Uterus (tissue), 4 donors: ENCODE data around the gene PDE1C. TPM values are rescaled to one million over a fixed set of nuclear protein-coding genes. Genes with fewer than 3 reads are reported as not detected.

ENCODE experiments used
- DNase-seq, 2 donors: peaks; one replicate each; pipeline ENCODE4 v3.0.0-alpha.2; 2019 to 2020
- H3K27ac ChIP-seq, 2 donors: fragments of 200-600 bp; sonication (generic); 1 replicate in 1 of 2; 2 replicates in 1 of 2; pipeline ENCODE4 v1.5.1; 2016 to 2018
- H3K27me3 ChIP-seq, 2 donors: fragments of 200-600 bp; sonication (generic); one replicate each; pipeline ENCODE4 v1.5.1; 2018 to 2019; ENCODE audit warnings: control low read depth in 1 of 2
- H3K36me3 ChIP-seq, 2 donors: fragments of 200-600 bp; sonication (generic); one replicate each; pipeline ENCODE4 v1.5.1; 2019; ENCODE audit warnings: control low read depth in 1 of 2
- H3K4me1 ChIP-seq, 2 donors: fragments of 200-600 bp; sonication (generic); one replicate each; pipeline ENCODE4 v1.5.1; 2018 to 2019; ENCODE audit warnings: control low read depth in 1 of 2
- H3K4me3 ChIP-seq, 2 donors: fragments of 200-600 bp; sonication (generic); 1 replicate in 1 of 2; 2 replicates in 1 of 2; pipeline ENCODE4 v1.5.1; 2018 to 2019; ENCODE audit warnings: mild to moderate bottlenecking in 1 of 2
- H3K9me3 ChIP-seq, 2 donors: fragments of 200-600 bp; sonication (generic); one replicate each; pipeline ENCODE4 v1.5.1; 2019; ENCODE audit warnings: control low read depth in 1 of 2
- POLR2A ChIP-seq, 2 donors: fragments of 450-650 bp; IDR thresholded peaks; one replicate each; pipeline ENCODE4 v1.6.1; 2016; ENCODE audit warnings: antibody characterized with exemption in 2 of 2, mild to moderate bottlenecking in 1 of 2, moderate library complexity in 1 of 2
- intact Hi-C: fragments of 100-400 bp; cut with DNase I; formaldehyde crosslinking; loops from one replicate; pipeline ENCODE4 v1.15.1; 2023; ENCODE audit warnings: low total_unique reads
- total RNA-seq, 4 donors: library from RNA; depleted of rRNA in 3 of 4; stranded (reverse); fragments of >200 nt in 3 of 4; gene quantifications; one replicate each; pipeline versions ENCODE4 v1.1.0 to v1.2.4, GENCODE V29; 2014 to 2023
- TF ChIP-seq, protein P1 (sequence below), 4 experiments: fragments of 200-600 bp in 2 of 4; fragments of 450-650 bp in 2 of 4; sonication (generic) in 2 of 4; IDR thresholded peaks; one replicate each; pipeline ENCODE4 v1.5.1; 2016 to 2019; ENCODE audit warnings: antibody characterized with exemption in 4 of 4, mild to moderate bottlenecking in 2 of 4, moderate library complexity in 1 of 4
- donor health status: DM: yes; HTN: yes; CAD: no.

The PDE1C gene
- total RNA-seq, 4 donors from 2014 or later, result 5.9 to 26.4 (median 13.7) TPM

DNA sequence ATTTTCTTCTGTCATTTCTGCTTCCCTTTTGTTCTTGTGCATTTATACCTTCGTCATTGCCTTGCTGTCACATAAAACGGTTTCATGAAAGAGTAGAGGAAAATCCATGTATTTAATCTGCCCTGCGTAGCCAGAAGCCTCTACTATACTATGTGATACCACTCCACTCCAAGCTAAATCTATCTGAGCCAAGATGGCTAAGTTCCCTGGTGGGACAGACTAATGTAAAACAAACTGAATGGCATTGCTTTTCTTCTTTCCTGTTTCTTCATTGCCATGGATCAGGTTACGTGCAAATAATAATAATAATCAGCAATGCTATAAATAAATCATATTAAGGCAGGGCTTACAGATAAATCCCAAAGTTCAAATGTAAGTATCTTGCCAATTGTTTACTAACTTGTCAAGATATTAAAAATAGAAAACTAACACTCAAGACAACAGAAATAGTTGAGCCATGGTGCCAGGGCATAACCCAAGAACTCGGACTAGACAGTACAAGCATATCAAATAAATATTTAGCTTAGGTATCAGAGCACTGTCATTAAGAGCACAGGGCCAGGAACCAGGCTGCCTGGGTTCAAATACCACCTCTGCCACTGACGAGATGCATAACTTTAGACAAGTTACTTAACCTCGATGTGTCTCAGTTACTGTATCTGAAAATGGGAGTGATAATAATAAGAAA, 151.4 kb downstream of the PDE1C start:
- no peaks in the 10 kb centered on the region for H3K36me3 ChIP-seq
- intact Hi-C loops, result no loop called here
- H3K27me3 ChIP-seq, result no peaks in the 10 kb centered on the region
- no peak overlapping the region for H3K4me3 ChIP-seq
- TF ChIP-seq POLR2A (IDR thresholded peaks at IDR 0.05), result no peak
- TF ChIP-seq, protein P1, sequence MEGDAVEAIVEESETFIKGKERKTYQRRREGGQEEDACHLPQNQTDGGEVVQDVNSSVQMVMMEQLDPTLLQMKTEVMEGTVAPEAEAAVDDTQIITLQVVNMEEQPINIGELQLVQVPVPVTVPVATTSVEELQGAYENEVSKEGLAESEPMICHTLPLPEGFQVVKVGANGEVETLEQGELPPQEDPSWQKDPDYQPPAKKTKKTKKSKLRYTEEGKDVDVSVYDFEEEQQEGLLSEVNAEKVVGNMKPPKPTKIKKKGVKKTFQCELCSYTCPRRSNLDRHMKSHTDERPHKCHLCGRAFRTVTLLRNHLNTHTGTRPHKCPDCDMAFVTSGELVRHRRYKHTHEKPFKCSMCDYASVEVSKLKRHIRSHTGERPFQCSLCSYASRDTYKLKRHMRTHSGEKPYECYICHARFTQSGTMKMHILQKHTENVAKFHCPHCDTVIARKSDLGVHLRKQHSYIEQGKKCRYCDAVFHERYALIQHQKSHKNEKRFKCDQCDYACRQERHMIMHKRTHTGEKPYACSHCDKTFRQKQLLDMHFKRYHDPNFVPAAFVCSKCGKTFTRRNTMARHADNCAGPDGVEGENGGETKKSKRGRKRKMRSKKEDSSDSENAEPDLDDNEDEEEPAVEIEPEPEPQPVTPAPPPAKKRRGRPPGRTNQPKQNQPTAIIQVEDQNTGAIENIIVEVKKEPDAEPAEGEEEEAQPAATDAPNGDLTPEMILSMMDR (IDR thresholded peaks at IDR 0.05), result no peak
- no peak overlapping the region for H3K27ac ChIP-seq
- no peaks in the 10 kb centered on the region for H3K9me3 ChIP-seq
- no peaks in the 10 kb centered on the region for H3K4me1 ChIP-seq
- no peak for DNase-seq

DNA sequence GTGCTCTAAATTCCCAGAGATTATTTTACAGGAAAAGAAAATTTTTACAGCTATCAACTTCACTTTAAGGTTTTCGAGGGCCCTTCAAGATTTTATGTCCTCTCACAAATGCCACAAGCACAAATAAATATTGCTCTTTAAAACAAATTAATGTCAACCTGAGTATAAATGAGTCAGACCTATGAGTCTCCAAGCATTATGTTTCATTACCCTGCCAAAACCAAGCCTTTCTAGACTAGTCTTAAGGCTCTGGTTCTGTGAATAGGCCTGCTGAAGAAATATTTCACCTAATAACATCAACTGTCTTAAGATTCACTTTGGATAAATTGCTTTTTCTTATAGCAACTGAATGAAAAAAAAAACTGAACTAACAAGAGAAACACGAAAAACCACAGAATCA, 153.0 kb downstream of the PDE1C start:
- intact Hi-C loops, result no loop called here
- Histone ChIP-seq H3K4me3 (no peak overlapping the region), H3K9me3 (no peaks in the 10 kb centered on the region), H3K4me1 (no peaks in the 10 kb centered on the region), H3K27ac (no peak overlapping the region), H3K27me3 (no peaks in the 10 kb centered on the region), H3K36me3 (no peaks in the 10 kb centered on the region)
- no peak for DNase-seq
- TF ChIP-seq POLR2A (IDR thresholded peaks at IDR 0.05), result no peak
- TF ChIP-seq, protein P1 (IDR thresholded peaks at IDR 0.05), result no peak

DNA sequence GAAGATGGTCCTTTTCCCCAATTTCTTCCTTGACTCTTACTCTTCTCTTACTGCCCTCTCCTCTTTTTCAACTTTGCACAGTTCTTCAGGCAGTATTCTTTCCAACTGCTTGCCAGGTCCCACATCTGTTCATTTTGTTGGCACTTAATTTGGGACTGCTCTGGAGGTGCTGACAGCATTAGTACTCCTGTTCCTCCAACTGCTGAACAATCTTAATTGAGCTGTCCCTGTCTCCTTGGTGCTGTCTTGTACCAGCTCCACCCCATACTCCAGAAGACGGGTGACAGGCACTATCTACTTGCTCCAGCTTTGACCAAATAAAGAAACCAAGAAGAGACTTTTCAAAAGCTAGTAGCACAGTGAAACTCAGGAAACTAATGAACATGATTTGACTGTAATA, 160.0 kb downstream of the PDE1C start:
- no peak overlapping the region for H3K27ac ChIP-seq
- H3K27me3 ChIP-seq, result no peaks in the 10 kb centered on the region
- no peaks in the 10 kb centered on the region for H3K9me3 ChIP-seq
- no peaks in the 10 kb centered on the region for H3K36me3 ChIP-seq
- H3K4me3 ChIP-seq, result no peak overlapping the region
- intact Hi-C loops, result no loop called here
- H3K4me1 ChIP-seq, result no peaks in the 10 kb centered on the region
- no peak for TF ChIP-seq POLR2A (IDR thresholded peaks at IDR 0.05)
- TF ChIP-seq, protein P1 (IDR thresholded peaks at IDR 0.05), result no peak
- DNase-seq, result no peak

DNA sequence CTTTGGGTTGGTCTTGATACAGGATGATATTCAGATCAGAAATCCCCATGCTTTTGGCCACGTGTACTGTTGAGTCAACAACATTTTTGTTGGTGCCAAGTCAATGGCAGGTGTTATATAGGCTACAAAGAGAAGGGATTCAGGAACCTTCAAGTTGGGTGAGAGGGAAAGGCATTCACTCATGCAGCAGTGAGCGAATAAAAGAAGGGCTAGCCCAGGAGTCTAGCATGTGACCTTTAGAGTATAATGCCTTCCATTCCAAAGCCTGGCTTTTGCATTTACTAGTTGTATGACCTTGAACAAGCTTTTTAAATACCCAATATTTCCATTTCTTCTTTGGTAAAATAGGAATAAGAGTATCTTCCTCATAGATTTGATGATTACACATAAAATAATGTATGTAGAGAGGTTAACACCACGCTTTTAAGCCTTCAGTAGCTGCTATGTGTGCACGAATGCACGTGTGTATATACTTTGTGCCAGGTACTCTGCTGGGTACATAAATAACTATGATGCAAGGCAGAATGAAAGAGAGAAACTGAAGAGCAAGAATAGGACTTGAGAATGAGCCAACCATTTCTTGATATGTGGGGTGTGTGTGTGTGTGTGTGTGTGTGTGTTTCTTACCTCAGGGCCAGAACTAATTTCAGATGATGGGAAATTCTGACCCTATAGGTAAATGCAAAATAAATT, 163.6 kb downstream of the PDE1C start:
- Histone ChIP-seq H3K27ac (no peak overlapping the region), H3K36me3 (no peaks in the 10 kb centered on the region), H3K27me3 (no peaks in the 10 kb centered on the region), H3K9me3 (no peaks in the 10 kb centered on the region), H3K4me1 (no peaks in the 10 kb centered on the region), H3K4me3 (no peak overlapping the region)
- intact Hi-C loops, result no loop called here
- DNase-seq, result no peak
- TF ChIP-seq, protein P1 (IDR thresholded peaks at IDR 0.05), result no peak
- no peak for TF ChIP-seq POLR2A (IDR thresholded peaks at IDR 0.05)

DNA sequence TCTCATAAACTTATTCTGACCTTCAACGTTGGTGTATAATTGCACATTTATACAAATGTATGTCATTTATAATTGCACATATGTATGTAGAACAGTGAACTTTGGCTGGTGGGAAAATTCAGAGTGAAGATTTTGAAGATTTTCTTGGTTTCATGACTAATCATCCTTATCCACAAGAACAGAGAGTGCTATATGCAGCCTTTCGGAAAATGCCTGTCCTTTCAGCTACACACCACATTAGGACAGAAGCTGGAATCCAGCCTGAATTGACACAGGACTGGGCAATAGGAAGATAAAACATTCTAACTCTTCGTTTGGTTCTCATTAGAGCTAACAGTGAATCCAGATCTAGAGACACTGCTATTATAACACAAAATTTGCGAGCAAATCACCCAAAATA, 166.2 kb downstream of the PDE1C start:
- H3K36me3 ChIP-seq, result peaks cover 0 to 3% of the 10 kb centered on the region in 2 donors
- no peak overlapping the region for H3K27ac ChIP-seq
- TF ChIP-seq, protein P1 (IDR thresholded peaks at IDR 0.05), result no peak
- no peak for TF ChIP-seq POLR2A (IDR thresholded peaks at IDR 0.05)
- intact Hi-C loops, result no loop called here
- H3K4me1 ChIP-seq, result no peaks in the 10 kb centered on the region
- H3K4me3 ChIP-seq, result no peak overlapping the region
- no peaks in the 10 kb centered on the region for H3K9me3 ChIP-seq
- H3K27me3 ChIP-seq, result no peaks in the 10 kb centered on the region
- no peak for DNase-seq
